Skeletal muscle cell (primary cell): ENCODE data around the gene ERBB4.

ENCODE experiments used
- DNase-seq: peaks from one replicate; pipeline ENCODE4 v3.0.0-alpha.2; 2010; ENCODE audit warnings: low read depth
- H3K4me3 ChIP-seq: 2 replicates; pipeline ENCODE4 v1.5.1; 2011; ENCODE audit warnings: low read depth, mild to moderate bottlenecking, control low read depth, low read length, moderate library complexity

Gene ERBB4

GRCh38 chr2:211449819-211450218 is 1088.8 kb downstream of the ERBB4 start:
- DNase-seq: no peak

GRCh38 chr2:211447548-211447947 is 1091.1 kb downstream of the ERBB4 start:
- no peak for DNase-seq
- no peak overlapping the region for H3K4me3 ChIP-seq

More at GRCh38 chr2:211449819-211450218, 1088.8 kb downstream of the ERBB4 start:
- H3K4me3 ChIP-seq: no peak overlapping the region

- H3K4me3 ChIP-seq: no peak overlapping the region
- no peak for DNase-seq
These were observed 1098.5 kb downstream of the ERBB4 start for GRCh38 chr2:211440107-211440506.

- DNase-seq: no peak
- H3K4me3 ChIP-seq: no peak overlapping the region
These were observed 1099.6 kb downstream of the ERBB4 start for GRCh38 chr2:211439011-211439410.

- no peak overlapping the region for H3K4me3 ChIP-seq
- no peak for DNase-seq
These were observed 1101.2 kb downstream of the ERBB4 start for GRCh38 chr2:211437396-211437795.

GRCh38 chr2:211436182-211436581 is 1102.4 kb downstream of the ERBB4 start:
- no peak for DNase-seq
- H3K4me3 ChIP-seq: no peak overlapping the region

- H3K4me3 ChIP-seq: no peak overlapping the region
- no peak for DNase-seq
These were observed 1103.3 kb downstream of the ERBB4 start for GRCh38 chr2:211435331-211435730.

- DNase-seq: no peak
- no peak overlapping the region for H3K4me3 ChIP-seq
These were observed 1103.8 kb downstream of the ERBB4 start for GRCh38 chr2:211434773-211435172.

- no peak for DNase-seq
- H3K4me3 ChIP-seq: no peak overlapping the region
These were observed 1109.2 kb downstream of the ERBB4 start for GRCh38 chr2:211429256-211429920.

- no peak overlapping the region for H3K4me3 ChIP-seq
- no peak for DNase-seq
These were observed 1112.4 kb downstream of the ERBB4 start for GRCh38 chr2:211426240-211426639.

- DNase-seq: no peak
- no peak overlapping the region for H3K4me3 ChIP-seq
These were observed 1115.6 kb downstream of the ERBB4 start for GRCh38 chr2:211423018-211423417.

- no peak for DNase-seq
- H3K4me3 ChIP-seq: no peak overlapping the region
These were observed 1121.1 kb downstream of the ERBB4 start for GRCh38 chr2:211417544-211417943.

GRCh38 chr2:211416373-211416772 is 1122.2 kb downstream of the ERBB4 start:
- H3K4me3 ChIP-seq: no peak overlapping the region
- no peak for DNase-seq

GRCh38 chr2:211413746-211414145 is 1124.9 kb downstream of the ERBB4 start:
- DNase-seq: no peak
- no peak overlapping the region for H3K4me3 ChIP-seq

- no peak for DNase-seq
- H3K4me3 ChIP-seq: no peak overlapping the region
These were observed 1130.1 kb downstream of the ERBB4 start for GRCh38 chr2:211408483-211408891.

- no peak for DNase-seq
- H3K4me3 ChIP-seq: no peak overlapping the region
These were observed 1131.5 kb downstream of the ERBB4 start for GRCh38 chr2:211407076-211407475.

- no peak overlapping the region for H3K4me3 ChIP-seq
- no peak for DNase-seq
These were observed 1133.6 kb downstream of the ERBB4 start for GRCh38 chr2:211405036-211405435.

GRCh38 chr2:211404098-211404497 is 1134.5 kb downstream of the ERBB4 start:
- no peak for DNase-seq

GRCh38 chr2:211401328-211401727 is 1137.3 kb downstream of the ERBB4 start:
- no peak for DNase-seq
- no peak overlapping the region for H3K4me3 ChIP-seq

More at GRCh38 chr2:211404098-211404497, 1134.5 kb downstream of the ERBB4 start:
- no peak overlapping the region for H3K4me3 ChIP-seq

- DNase-seq: no peak
- H3K4me3 ChIP-seq: no peak overlapping the region
These were observed 1140.8 kb downstream of the ERBB4 start for GRCh38 chr2:211397764-211398163.

GRCh38 chr2:211396815-211397214 is 1141.8 kb downstream of the ERBB4 start:
- H3K4me3 ChIP-seq: no peak overlapping the region
- no peak for DNase-seq

GRCh38 chr2:211391189-211391567 is 1147.4 kb downstream of the ERBB4 start:
- no peak overlapping the region for H3K4me3 ChIP-seq
- no peak for DNase-seq
